Ishikawa (cell line): ENCODE measurements around the gene COL5A2.

Experiments
- CEBPB ChIP-seq: IDR thresholded peaks from 2 replicates; pipeline ENCODE4 v1.6.1; 2012
- CREB1 ChIP-seq: IDR thresholded peaks from 2 replicates; pipeline ENCODE4 v1.6.1; 2012; ENCODE audit warnings: low read depth
- EGR1 ChIP-seq: IDR thresholded peaks from 2 replicates; pipeline ENCODE4 v1.6.1; 2012
- EP300 ChIP-seq: IDR thresholded peaks from 2 replicates; pipeline ENCODE4 v1.6.1; 2012; ENCODE audit warnings: borderline replicate concordance
- FOXM1 ChIP-seq: IDR thresholded peaks from 2 replicates; pipeline ENCODE4 v1.6.1; 2012; ENCODE audit warnings: low read depth, borderline replicate concordance
- NFIC ChIP-seq: IDR thresholded peaks from 2 replicates; pipeline ENCODE4 v1.6.1; 2012
- RAD21 ChIP-seq: IDR thresholded peaks from 2 replicates; pipeline ENCODE4 v1.6.1; 2012; ENCODE audit warnings: low read depth
- TAF1 ChIP-seq: IDR thresholded peaks from 2 replicates; pipeline ENCODE4 v1.6.1; 2012; ENCODE audit warnings: low read depth, mild to moderate bottlenecking
- TCF12 ChIP-seq: IDR thresholded peaks from 2 replicates; pipeline ENCODE4 v1.6.1; 2012; ENCODE audit warnings: low read depth
- TEAD4 ChIP-seq: IDR thresholded peaks from 2 replicates; pipeline ENCODE4 v1.6.1; 2012
- YY1 ChIP-seq: IDR thresholded peaks from 2 replicates; pipeline ENCODE4 v1.6.1; 2012; ENCODE audit warnings: low read depth
- ZBTB7A ChIP-seq: IDR thresholded peaks from 2 replicates; pipeline ENCODE4 v1.6.1; 2012; ENCODE audit warnings: low read depth
- TF ChIP-seq, protein P1 (sequence below): IDR thresholded peaks from 2 replicates; pipeline ENCODE4 v1.6.1; 2012
- TF ChIP-seq, protein P2 (sequence below): IDR thresholded peaks from 2 replicates; pipeline ENCODE4 v1.6.1; 2012
- TF ChIP-seq, protein P3 (sequence below): IDR thresholded peaks from 2 replicates; pipeline ENCODE4 v1.6.1; 2012; ENCODE audit warnings: low read depth, mild to moderate bottlenecking

COL5A2 gene

DNA sequence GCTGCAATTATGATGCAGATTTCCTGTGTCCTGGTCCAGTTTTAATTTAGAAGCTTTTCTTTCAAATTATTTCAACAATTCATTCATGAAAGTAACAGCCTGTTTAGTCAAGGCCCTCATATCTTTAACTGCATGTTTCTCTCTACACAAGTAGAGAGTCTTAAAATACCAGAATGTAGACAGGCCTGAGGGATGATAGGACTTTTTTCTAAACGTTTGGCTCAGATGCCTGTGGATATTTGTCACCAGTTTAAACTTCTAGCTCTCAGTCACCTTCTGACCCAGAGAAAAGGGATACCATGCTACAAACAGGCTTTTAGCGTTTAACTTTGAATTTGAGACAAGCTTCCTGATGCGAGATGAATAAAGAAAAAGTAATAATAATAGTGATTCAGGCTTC is 15.7 kb downstream of the COL5A2 start:
- TF ChIP-seq NFIC (no peak), YY1 (no peak), ZBTB7A (no peak), TAF1 (no peak), CEBPB (no peak), FOXM1 (no peak), TCF12 (no peak), RAD21 (no peak), EP300 (no peak), TEAD4 (no peak), CREB1 (no peak), EGR1 (no peak)
- TF ChIP-seq, protein P1, sequence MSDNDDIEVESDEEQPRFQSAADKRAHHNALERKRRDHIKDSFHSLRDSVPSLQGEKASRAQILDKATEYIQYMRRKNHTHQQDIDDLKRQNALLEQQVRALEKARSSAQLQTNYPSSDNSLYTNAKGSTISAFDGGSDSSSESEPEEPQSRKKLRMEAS, result no peak
- TF ChIP-seq, protein P2, sequence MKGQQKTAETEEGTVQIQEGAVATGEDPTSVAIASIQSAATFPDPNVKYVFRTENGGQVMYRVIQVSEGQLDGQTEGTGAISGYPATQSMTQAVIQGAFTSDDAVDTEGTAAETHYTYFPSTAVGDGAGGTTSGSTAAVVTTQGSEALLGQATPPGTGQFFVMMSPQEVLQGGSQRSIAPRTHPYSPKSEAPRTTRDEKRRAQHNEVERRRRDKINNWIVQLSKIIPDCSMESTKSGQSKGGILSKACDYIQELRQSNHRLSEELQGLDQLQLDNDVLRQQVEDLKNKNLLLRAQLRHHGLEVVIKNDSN, result no peak
- TF ChIP-seq, protein P3, sequence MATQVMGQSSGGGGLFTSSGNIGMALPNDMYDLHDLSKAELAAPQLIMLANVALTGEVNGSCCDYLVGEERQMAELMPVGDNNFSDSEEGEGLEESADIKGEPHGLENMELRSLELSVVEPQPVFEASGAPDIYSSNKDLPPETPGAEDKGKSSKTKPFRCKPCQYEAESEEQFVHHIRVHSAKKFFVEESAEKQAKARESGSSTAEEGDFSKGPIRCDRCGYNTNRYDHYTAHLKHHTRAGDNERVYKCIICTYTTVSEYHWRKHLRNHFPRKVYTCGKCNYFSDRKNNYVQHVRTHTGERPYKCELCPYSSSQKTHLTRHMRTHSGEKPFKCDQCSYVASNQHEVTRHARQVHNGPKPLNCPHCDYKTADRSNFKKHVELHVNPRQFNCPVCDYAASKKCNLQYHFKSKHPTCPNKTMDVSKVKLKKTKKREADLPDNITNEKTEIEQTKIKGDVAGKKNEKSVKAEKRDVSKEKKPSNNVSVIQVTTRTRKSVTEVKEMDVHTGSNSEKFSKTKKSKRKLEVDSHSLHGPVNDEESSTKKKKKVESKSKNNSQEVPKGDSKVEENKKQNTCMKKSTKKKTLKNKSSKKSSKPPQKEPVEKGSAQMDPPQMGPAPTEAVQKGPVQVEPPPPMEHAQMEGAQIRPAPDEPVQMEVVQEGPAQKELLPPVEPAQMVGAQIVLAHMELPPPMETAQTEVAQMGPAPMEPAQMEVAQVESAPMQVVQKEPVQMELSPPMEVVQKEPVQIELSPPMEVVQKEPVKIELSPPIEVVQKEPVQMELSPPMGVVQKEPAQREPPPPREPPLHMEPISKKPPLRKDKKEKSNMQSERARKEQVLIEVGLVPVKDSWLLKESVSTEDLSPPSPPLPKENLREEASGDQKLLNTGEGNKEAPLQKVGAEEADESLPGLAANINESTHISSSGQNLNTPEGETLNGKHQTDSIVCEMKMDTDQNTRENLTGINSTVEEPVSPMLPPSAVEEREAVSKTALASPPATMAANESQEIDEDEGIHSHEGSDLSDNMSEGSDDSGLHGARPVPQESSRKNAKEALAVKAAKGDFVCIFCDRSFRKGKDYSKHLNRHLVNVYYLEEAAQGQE, result no peak

DNA sequence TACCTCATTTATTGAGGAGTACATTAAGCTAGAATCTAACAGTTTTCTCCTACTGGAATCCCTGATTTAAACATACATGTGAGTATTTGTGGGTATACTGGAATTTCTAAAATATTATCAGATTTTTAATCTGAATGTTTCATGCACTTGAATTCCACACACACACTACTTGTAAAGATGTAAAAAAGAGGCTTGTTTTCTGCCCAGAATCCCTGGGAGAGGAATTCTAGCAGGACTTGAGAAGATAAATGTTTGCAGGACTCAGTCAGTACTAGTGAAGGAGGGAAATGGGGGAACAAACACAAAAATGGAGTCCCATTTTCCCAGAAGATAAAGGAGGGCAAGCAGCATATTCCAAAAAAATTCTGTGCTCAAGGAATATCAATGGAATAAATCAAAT is 17.0 kb downstream of the COL5A2 start:
- TF ChIP-seq CEBPB (no peak), ZBTB7A (no peak), YY1 (no peak), NFIC (no peak), RAD21 (no peak), CREB1 (no peak), TCF12 (no peak), FOXM1 (no peak), EP300 (no peak), EGR1 (no peak), TEAD4 (no peak), TAF1 (no peak)
- TF ChIP-seq, protein P2, result no peak
- TF ChIP-seq, protein P1, result no peak
- TF ChIP-seq, protein P3, result no peak

DNA sequence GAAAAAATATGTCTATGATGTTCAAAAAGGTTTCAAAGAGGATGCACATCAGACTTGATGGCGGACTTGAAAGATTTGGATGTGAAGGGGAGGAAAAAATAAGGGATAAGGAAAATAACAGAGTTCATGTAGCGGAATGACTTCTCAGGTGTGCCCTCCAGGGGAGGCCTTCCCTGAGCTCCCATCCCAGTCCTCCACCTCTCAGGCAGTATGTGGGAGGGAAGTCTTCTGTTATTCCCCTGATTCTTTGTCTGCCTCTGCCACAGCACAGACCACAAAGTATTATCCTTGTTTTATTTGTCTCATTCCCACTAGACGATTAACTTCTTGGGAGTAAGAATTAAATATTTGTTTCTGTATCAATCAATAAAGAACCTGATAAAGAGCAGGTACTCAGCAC is 17.7 kb downstream of the COL5A2 start:
- TF ChIP-seq CREB1 (no peak), FOXM1 (no peak), CEBPB (no peak), RAD21 (no peak), EGR1 (no peak)
- TF ChIP-seq, protein P1, result no peak

DNA sequence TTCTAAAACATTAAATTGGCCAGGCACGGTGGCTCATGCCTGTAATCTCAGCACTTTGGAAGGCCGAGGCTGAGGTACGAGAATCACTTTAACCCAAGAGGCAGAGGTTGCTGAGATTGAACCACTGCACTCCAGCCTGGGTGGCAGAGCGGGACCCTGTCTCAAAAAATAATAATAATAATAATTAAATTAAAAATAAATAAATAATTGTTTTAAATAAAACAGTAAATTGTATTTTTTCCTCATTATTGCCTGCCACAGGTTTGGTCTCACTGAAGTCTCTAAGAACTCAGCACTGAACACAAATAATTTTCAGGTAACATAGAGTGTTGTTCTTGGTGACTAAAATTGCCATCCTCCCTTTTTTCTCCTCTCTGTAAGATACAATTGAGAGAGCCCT is 19.8 kb downstream of the COL5A2 start:
- TF ChIP-seq YY1, result no peak
- TF ChIP-seq, protein P3, result no peak
- no peak for TF ChIP-seq RAD21
- no peak for TF ChIP-seq EP300
- TF ChIP-seq TCF12, result no peak
- TF ChIP-seq, protein P1, result no peak
- TF ChIP-seq CEBPB, result no peak
- no peak for TF ChIP-seq TEAD4
- TF ChIP-seq, protein P2, result no peak
- TF ChIP-seq CREB1, result no peak
- TF ChIP-seq EGR1, result no peak
- TF ChIP-seq ZBTB7A, result no peak
- no peak for TF ChIP-seq FOXM1
- no peak for TF ChIP-seq TAF1
- TF ChIP-seq NFIC, result no peak
